GM03348 (cell line): ENCODE measurements around the gene VPS50.
"Not testable (repeated sequence)": the region's sequence is repeated elsewhere in the genome, so short reads cannot be mapped to it uniquely, and the experiment has no call there.

Experiments
- DNase-seq: peaks from one replicate; pipeline ENCODE4 v3.0.0; 2012; ENCODE audit warnings: low spot score

VPS50 gene

DNA sequence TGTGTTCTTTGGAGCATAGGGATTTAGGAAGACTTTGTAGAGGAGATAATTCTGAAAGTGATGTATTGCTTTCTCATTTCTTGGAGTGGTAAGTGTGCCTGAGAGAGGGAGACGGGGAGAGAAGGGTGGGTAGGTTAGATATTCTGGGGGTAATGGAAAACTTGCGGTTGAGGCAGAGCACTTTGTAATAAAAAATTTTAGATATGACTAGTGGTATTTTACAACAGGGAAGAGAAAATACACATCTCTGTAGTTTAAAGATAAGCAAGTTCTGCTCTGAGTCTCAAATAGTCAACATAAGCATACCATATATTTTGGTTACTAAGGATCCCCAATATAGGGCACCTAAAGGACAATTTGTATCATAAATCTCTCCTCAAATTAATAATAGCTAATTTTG lies 6.6 kb downstream of the VPS50 start:
- no peak for DNase-seq

DNA sequence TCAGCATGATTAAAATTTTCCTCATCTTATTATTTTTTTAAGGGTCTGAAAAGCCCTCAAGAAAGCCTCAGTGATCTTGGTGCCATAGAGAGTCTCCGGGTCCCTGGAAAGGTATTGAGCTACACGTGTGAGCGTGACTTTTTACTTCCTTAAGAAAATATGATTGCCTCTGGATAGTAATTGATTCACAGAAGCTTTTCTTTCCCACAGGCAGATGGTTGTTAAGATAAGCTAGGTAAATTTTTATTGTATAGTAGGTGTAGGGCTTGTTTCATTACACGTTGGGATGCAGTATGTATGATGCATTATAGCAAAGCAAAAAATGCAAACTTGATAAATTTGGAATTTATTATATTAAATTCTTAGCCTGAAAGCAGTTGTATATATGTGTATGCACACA lies 7.7 kb downstream of the VPS50 start:
- DNase-seq: no peak

DNA sequence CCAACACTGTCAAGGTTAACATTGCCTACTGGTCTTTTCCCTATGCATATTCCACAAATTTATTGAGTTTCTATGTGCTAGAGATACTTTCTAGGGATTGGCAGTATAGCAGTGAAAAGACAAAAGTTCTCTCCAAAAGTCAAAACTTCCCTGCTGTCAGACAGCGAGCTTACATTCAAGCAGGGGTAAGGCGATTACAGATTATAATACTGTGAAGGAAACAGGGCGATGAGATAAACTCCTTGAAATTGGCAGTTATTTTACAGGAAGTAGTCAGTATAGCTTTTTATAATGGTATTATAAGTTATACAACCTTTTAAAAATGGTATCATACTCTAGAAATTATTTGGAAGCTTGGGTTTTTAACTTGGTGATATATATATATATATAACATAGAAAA lies 9.9 kb downstream of the VPS50 start:
- DNase-seq: no peak

DNA sequence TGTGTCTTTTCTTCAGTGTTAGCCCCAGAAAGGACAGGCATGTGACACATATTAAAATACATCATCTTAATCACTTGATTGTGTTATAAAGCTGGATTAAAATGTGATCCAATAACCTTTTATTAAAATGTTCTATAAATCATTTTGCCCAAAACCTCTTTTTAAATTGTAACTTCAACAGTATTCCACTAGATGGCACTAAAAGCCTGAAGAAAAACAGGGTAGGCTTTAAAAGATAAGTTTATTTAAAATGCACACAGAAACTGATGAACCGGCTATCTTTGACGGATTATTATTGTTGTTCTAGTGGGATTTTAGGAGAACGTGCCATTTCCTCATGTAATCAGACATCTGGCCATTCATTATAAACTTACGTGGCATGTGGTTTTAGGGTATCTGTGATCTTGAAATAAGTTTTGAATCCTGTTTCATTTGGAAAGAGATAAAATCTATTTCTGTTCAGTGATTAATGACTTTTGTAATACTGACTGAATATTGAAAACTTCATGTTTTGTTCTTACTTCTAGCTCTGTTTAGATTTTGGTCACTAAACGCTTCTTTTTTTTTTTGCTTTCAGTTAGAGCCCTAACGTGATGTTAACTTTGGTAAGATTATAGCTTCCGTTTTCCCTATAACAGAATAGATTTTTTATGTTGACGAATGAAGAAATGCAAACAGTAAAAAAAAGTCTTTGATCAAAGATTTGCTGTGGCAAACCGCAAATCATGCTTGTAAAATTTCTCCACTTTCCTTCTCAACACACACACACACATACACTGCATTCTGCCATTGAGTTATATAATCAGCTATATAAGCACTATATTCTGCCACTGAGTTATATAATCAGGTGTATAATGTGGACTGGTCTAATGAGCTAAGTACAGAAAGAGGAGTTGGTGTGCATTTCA lies 13.6 kb downstream of the VPS50 start:
- DNase-seq: peak; percentile 24

DNA sequence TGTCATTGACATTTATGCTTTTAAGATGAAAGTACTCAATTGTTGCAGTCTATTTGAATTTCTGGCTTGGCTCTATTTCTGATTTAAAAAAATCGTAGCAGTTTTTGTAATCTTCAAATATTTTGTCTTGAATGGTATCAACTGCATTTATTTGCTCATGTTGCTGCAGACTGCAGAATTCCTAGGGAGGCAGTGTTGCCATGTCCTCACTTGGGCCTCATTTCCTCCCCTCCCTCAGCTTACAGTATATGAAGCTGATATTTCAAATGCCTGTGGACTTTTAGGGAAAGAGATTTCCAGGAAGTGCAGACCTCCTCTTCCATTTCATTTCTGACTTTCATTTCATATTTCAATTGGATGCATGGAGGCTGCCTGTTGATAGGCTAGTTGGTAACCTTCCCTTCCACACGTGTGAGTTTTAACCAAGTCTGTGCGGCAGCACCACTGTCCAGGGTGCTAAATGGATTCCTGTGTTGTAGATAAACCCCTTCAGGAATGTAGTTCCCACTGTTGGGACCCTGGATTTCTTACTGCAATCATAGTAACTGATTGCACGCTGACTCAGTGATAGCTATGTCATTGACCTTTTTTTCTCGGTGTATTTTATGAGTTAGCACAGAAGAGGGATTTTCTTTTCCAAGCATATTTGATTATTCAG lies 17.5 kb downstream of the VPS50 start:
- no peak for DNase-seq

DNA sequence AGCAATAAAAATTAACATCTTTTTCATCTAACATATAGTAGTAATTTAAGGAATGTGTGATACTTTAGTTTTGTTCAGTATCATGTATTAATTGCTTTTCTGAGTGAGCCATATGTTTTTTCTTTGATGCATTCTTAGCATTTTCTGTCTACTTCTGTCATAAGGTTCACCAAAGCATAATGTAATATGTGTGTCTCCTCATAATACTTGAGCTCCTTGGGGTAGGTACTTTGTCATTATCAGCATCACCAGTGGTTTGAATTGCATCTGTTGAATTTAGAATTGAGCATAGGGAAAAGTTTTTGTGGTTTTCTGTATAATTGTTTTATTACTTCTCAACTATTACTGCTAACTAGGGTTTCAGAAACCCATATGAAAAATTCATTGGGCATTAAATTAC lies 26.5 kb downstream of the VPS50 start:
- DNase-seq: no peak

DNA sequence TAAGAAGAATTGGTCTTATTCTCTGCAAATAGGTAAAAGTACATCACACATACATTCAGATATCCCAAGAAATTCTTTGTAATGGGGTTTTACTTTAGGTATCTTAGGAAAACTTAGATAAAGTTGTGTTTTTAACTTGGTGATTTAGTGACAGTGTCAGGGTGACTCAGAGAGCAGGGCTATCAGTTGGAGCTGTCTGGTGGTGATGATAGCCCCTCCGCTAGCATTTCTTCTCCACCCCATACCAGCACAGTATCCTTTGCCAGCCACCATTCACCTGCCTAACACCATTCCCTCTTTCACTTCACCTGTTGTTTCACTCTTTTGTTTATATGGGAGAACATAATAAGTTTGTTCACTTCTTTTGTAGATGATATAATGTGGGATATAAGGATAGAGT lies 30.4 kb downstream of the VPS50 start:
- DNase-seq: no peak

DNA sequence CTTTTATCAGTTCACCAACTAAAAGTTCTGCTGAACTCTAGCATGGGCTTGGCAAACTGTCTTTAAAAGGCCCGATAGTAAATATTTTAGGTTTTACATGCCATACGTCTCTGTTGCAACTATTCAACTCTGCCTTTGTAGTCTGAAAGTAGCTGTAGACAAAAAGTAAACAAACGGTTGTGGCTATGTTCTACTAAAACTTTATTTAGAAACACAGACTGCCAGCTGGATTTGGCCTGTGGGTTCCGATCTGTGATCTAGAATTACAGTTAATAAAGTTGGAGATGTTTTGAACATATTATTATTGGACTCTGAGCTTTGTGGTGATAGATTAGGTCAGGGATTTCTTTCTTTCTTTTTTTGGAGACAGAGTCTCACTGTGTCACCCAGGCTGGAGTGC lies 33.1 kb downstream of the VPS50 start:
- no peak for DNase-seq

DNA sequence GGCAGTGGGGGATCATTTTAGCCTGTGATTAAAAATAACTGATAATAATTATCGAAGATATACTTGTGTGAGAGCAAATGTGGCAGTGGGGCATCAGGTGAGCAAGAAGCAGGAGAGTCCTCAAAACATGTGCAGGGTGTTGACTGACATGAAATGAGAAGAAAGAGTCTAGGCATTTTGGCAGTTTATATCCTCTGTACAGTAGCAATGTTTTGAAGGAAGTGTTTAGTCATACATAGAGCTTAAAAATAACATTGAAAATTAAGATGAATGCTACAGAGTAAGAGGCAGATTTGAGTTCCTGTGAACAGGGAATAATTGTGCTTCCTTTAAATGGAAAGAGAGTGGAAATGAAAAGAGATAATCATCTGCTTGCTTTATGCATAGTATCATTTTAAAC lies 47.4 kb downstream of the VPS50 start:
- DNase-seq: no peak

DNA sequence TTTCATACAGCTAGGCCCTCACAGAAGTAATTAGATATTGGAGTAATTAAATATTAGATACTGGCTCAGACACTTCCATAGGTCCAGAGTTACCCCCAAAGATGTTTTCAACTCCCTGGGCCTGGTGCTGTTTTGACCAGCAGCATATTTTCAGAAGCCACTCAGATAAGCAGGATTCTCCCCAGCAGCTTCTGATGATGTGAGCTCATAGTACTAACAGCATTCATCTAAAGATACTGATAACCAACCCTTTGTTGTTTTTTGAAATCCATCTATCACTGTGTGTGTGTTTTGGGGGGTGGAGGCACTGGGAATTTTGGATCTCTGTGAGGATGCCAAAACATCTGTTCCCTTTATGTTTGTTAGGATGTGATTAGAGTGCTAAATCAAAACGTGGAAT lies 52.7 kb downstream of the VPS50 start:
- DNase-seq: no peak

DNA sequence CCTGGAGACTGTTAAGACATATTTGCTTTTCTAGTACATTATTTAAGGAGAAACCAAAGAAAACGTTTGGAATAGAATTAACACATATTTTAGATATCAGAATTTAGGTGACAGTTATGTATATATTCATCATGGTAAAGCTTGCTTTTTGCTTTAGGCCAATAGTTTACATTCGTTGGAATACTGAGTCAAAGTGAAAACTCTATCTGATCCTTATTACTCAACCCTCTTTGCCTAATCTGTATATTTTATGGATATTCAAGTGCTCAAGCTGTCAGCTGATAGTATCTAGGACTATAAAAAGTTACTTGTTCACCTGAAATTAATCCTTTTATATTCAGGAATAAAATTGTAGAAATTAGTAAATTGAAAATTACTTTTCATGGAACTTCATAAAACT lies 61.1 kb downstream of the VPS50 start:
- DNase-seq: no peak

DNA sequence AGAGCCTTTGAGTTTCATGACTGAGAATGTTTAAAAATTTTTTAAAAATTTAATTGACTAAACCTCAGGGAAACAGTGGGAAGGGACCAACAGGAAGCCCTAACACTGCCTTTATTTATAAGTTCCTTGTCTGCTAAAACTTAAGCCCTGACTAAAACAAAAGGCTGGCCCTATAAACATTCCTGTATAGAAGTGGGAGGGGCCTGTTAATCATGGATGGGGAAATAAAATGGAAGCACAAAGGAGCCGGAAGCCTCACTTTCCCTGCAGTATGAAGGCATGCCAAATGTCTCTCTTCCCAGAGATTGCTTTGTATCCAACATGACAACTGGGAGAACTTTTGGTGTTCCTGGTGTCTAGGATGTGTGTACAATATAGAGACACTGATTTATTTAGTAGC lies 66.0 kb downstream of the VPS50 start:
- no peak for DNase-seq

DNA sequence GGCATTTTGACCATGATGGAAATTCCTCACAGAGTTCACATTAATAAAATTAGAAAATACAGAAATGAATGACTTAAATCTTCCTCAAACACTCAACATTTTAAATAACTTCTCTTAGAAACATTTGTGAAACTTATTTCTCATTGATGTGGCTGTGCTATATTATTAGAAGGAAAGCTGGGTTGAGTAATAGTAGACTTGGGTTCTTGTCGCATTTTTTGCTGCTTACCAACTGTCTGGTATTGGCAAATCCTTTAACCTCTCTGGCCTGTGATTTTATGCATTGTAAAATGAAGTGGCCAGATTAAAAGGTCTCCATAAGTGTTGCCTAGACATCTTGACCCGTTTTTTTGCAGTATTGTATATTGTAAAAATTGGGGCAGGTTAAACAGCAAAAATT lies 66.5 kb downstream of the VPS50 start:
- peak; percentile 17 for DNase-seq

DNA sequence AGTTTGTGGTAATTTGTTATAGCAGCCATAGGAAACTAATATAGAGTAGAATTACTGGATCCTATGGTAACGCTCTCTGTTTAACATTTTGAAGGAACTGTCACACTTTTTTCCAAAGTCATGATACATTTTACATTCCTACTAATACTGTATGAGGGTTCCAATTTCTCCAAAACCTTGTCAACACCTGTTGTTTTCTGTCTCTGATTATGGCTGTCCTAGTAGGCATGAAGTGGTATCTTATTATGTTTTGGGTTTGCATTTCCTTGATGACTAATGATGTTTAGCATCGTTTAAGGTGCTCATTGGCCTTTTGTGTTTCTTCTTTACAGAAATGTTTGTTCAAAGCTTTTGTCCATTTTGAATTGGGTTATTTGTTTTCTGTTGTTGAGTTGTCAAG lies 69.6 kb downstream of the VPS50 start:
- no peak for DNase-seq

DNA sequence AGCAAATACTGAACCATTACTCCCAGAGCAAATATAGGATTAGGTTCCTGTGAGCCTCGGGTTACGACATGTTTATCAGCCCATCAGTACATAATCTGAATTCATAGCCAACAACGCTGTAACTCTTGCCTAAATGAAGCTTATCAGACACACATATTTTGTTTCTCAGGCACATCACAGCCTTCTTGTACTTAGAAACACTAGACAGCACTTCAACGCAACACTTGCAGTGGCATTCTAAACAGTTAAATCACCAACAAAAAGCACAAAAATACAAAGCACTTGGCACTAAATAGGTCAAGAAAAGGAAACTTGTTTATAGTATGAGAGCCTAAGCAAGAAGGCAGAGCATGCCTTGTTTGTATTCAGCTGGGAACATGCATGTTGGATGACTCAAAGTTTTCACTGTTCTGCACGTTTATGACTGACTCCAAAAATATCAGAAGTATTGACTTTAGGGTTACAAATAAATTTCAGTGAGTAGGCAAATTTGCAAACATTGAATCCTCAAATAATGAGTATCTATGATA lies 75.0 kb downstream of the VPS50 start:
- DNase-seq: peak; percentile 27

DNA sequence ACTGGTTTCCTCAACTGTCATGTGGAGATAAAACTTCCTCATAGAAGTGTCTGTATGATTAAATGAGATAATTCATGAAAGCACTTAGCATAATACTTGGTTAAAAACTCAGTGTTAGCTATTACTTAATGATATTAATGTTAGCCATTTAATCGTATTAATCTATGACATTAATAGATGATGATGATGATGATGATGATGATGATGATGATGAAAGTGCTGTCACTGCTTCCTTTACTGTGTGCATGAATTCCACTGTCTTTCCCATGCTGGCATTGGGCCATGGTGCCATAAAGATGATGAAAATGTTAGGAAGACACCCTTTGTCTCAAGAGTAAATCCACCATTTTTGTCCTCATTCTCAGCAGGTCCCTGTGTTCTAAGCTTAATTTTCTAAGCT lies 75.8 kb downstream of the VPS50 start:
- no peak for DNase-seq

DNA sequence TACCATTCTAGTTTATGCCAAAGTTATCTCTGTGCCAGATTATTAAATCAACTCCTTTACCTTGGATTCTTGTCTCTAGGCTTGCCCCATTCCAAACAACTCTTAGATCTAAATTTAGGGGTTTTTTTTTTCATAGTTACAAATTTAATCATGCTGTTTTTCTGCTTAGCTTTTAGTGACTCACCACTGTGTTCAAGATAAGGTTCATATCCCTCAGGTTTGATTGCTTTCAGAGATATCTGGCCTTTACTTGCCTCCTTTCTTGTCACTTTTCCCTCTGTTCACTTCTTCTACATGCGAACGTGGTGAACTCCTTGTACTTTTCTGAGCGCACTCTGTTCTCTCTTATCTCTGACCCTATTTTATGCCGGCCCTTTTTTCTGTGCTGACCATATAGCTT lies 78.2 kb downstream of the VPS50 start:
- DNase-seq: no peak

DNA sequence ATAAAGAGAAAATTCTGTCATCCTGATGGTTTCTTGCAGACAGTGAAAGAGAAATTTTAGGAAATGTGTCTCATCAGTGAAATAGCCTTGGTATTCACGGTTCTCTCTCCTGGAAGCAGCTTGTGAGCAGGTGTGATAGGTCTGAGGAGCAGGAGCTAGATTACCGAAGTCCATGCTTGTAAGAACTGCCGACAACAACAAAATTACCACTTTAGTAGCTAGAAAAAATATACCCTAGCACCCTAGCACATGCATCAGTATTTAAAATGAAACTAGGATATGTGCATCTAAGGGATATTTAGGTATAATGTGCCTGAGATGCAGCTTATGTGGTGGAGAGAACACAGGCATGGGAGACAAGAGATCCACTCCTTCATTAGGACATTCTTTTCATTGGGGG lies 82.3 kb downstream of the VPS50 start:
- DNase-seq: no peak

DNA sequence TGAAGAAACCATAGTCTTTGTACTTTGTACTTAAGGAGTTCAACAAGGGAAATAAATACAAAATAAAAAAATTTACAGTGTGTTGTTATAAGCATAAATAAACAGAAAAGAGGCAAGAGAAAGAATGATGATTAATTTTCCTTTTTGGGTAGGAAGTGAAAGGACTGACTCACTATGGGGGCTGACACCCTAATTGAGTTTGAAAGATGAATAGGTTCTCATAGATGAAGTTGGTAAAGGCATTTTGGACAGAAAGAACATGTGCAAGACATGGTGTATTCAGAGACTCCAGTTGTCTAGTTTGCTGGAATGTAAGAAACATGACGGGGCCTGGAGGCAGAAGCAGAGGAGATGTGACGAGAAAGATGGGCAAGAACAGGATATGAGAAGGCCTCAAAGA lies 83.7 kb downstream of the VPS50 start:
- DNase-seq: no peak

DNA sequence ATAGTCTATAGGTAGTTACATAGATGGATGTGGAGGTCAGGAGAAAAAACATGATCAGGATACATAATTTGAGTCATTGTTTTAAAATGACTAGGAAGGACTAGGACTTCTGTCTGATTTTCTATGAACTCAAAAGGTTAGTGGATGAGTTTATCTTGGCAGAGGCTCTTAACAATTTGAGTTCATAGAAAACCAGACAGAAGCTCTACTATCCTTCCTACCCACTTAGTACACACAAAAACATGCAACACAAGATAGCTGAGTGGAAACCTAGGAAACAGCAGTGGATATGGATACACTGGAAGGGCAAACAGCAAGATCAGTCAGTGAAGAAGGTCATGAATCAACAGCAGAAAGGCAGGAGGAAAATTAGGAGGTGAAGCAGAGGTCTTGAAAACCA lies 84.6 kb downstream of the VPS50 start:
- no peak for DNase-seq

DNA sequence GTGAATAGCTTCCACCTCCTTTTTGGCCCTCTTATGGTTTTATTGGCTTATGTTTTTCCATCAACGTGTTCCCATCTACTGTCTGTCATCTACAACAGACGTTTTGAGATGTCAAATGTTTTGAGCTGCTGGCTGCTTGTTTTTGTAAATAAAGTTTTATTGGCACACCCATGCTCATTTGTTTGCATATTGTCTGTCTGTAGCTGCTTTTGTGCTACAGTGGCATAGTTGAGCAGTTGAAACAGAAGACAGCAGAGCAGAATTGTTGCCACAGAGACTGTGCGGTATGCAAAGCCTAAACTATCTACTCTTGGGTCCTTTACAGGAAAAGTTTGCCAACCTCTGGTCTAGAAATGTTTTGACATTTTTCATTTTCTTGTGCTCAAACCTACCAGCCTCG lies 88.7 kb downstream of the VPS50 start:
- no peak for DNase-seq

DNA sequence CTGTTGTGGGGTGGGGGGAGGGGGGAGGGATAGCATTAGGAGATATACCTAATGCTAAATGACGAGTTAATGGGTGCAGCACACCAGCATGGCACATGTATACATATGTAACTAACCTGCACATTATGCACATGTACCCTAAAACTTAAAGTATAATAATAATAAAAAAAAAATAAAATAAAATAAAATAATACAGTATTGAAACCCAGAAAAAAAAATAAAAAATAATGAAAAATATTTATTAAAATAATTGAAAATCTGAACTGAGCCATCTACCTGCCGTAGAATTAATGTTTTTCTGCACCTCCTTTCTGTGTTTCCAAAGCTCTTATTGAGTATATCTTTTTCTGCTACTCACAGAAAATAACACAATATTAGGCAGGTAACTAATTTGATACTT lies 94.1 kb downstream of the VPS50 start:
- not testable (repeated sequence) for DNase-seq

DNA sequence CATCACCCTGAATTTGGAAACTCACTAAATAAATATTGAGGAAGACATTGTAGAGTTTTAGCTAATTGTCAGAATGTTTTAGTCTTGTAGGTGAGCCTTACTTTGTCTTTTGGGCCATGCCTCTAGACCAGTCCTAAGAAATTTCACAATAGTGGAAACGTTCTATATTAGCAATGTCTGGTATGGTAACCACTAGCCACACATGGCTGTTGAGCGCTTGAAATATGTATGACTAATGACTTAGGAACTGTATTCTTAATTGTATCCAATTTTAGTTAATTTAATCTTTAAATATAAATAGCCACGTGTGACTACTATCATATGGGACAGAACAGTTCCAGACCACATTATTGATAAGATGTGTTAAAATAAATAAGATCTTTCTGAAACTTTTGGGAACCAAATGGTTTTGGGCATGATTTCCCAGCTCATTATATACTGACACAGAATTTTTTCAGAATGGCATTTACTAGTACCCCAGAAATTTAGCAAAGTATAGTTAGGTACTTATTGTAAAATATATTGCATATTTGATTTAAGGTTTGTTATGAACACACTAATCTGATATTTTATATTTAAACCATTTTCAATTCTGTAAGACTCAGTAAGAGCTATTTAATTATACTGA lies 95.0 kb downstream of the VPS50 start:
- DNase-seq: peak; percentile 77
